PC-9 (cell line): ENCODE measurements around the gene HMGCR. TPM values are rescaled to one million over a fixed set of nuclear protein-coding genes. Genes with fewer than 3 reads are reported as not detected.
A peak's percentile ranks its signal among the peaks of the same experiment; 100 is the strongest.
"Not testable (repeated sequence)": the region's sequence is repeated elsewhere in the genome, so short reads cannot be mapped to it uniquely, and the experiment has no call there.

Experiments
- BruUV-seq: library from RNA; stranded (reverse); fragments of 400-500 nt; replicated peaks from 2 replicates; lab custom pipeline; 2021; lab: Mats Ljungman, UMichigan
- CTCF ChIA-PET: fragments of 300-600 bp; sonication (Branson Sonifier 250); formaldehyde crosslinking; loops from one replicate; lab custom pipeline; 2022; ENCODE audit warnings: antibody characterized with exemption; lab: Charles Lee
- POLR2A ChIA-PET: fragments of 300-600 bp; sonication (Branson Sonifier 250); formaldehyde crosslinking; loops from one replicate; lab custom pipeline; 2022; ENCODE audit warnings: antibody characterized with exemption; ENCODE audit not compliant: unreplicated experiment; lab: Charles Lee
- DNase-seq, 2 experiments: peaks; one replicate each; pipeline versions ENCODE4 v3.0.0 to v3.0.0-alpha.2; 2015 to 2022; ENCODE audit warnings: mixed read lengths in 1 of 2
- H2AFZ ChIP-seq: fragments of 200-600 bp; sonication (generic); 2 replicates; pipeline ENCODE4 v1.8.1; 2017; ENCODE audit warnings: antibody characterized with exemption
- H3F3A ChIP-seq: fragments of 200-600 bp; sonication (generic); 2 replicates; pipeline ENCODE4 v1.8.1; 2017; ENCODE audit warnings: antibody characterized with exemption, mild to moderate bottlenecking, low read depth; ENCODE audit not compliant: insufficient read depth
- H3K27ac ChIP-seq: fragments of 200-600 bp; sonication (generic); 2 replicates; pipeline ENCODE4 v1.6.1; 2016; ENCODE audit warnings: mixed run types
- H3K27me3 ChIP-seq: fragments of 200-600 bp; sonication (generic); 2 replicates; pipeline ENCODE4 v1.6.1; 2016; ENCODE audit warnings: low read depth, mixed run types; ENCODE audit not compliant: insufficient read depth
- H3K36me3 ChIP-seq: fragments of 200-600 bp; sonication (generic); 2 replicates; pipeline ENCODE4 v1.6.1; 2016; ENCODE audit warnings: low read depth, mixed run types
- H3K4me1 ChIP-seq: fragments of 200-600 bp; sonication (generic); replicated peaks from 2 replicates; pipeline ENCODE4 v1.6.1; 2016; ENCODE audit warnings: mixed run types; ENCODE audit not compliant: insufficient read depth
- H3K4me2 ChIP-seq: fragments of 200-600 bp; sonication (generic); 2 replicates; pipeline ENCODE4 v1.6.1; 2017; ENCODE audit warnings: mixed run types
- H3K4me3 ChIP-seq: fragments of 200-600 bp; sonication (generic); 2 replicates; pipeline ENCODE4 v1.6.1; 2016; ENCODE audit warnings: mixed run types
- H3K79me2 ChIP-seq: fragments of 200-600 bp; sonication (generic); 2 replicates; pipeline ENCODE4 v1.6.1; 2017; ENCODE audit warnings: low read depth, mixed run types
- H3K9me2 ChIP-seq: fragments of 200-600 bp; sonication (generic); 2 replicates; pipeline ENCODE4 v1.8.1; 2017; ENCODE audit warnings: mild to moderate bottlenecking; ENCODE audit not compliant: insufficient read depth
- H3K9me3 ChIP-seq: fragments of 200-600 bp; sonication (generic); 2 replicates; pipeline ENCODE4 v1.8.1; 2016; ENCODE audit warnings: low read depth; ENCODE audit not compliant: insufficient read depth
- H4K20me1 ChIP-seq: fragments of 200-600 bp; sonication (generic); 2 replicates; pipeline ENCODE4 v1.8.1; 2017; ENCODE audit not compliant: insufficient read depth
- EZH2 ChIP-seq: fragments of 200-600 bp; sonication (generic); IDR thresholded peaks from 2 replicates; pipeline ENCODE4 v1.8.0; 2017; ENCODE audit warnings: antibody characterized with exemption, low read depth
- intact Hi-C: fragments of 100-400 bp; cut with micrococcal nuclease; formaldehyde crosslinking; loops from one replicate; pipeline ENCODE4 v1.10.0; 2022; ENCODE audit not compliant: unreplicated experiment
- total RNA-seq: library from RNA; stranded (reverse); gene quantifications from 2 replicates; pipeline ENCODE4 v1.2.3, GENCODE V29; 2021
- TF ChIP-seq, protein P1 (sequence below): fragments of 200-600 bp; sonication (generic); conservative IDR thresholded peaks from 2 replicates; pipeline ENCODE4 v1.6.1; 2017; ENCODE audit warnings: mixed run types, antibody characterized with exemption, mild to moderate bottlenecking, moderate library complexity

Gene HMGCR
- total RNA-seq, 1 experiment from 2014 or later: 86.8 TPM

- no TSS peak for BruUV-seq
- intact Hi-C loops: no loop called here
- Histone ChIP-seq H3K79me2 (no peaks in the 10 kb centered on the region), H3K9me2 (no peaks in the 10 kb centered on the region), H3K4me3 (no peak overlapping the region), H3K27ac (no peak overlapping the region), H2AFZ (no peak overlapping the region), H4K20me1 (no peaks in the 10 kb centered on the region), H3K36me3 (no peaks in the 10 kb centered on the region), H3K27me3 (no peaks in the 10 kb centered on the region), H3K9me3 (no peaks in the 10 kb centered on the region; the same call in 1 of the 2 replicates), H3K4me1 (no peaks in the 10 kb centered on the region), H3F3A (no peaks in the 10 kb centered on the region), H3K4me2 (no peak overlapping the region)
- TF ChIP-seq, protein P1, sequence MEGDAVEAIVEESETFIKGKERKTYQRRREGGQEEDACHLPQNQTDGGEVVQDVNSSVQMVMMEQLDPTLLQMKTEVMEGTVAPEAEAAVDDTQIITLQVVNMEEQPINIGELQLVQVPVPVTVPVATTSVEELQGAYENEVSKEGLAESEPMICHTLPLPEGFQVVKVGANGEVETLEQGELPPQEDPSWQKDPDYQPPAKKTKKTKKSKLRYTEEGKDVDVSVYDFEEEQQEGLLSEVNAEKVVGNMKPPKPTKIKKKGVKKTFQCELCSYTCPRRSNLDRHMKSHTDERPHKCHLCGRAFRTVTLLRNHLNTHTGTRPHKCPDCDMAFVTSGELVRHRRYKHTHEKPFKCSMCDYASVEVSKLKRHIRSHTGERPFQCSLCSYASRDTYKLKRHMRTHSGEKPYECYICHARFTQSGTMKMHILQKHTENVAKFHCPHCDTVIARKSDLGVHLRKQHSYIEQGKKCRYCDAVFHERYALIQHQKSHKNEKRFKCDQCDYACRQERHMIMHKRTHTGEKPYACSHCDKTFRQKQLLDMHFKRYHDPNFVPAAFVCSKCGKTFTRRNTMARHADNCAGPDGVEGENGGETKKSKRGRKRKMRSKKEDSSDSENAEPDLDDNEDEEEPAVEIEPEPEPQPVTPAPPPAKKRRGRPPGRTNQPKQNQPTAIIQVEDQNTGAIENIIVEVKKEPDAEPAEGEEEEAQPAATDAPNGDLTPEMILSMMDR: no peak
- no peak for TF ChIP-seq EZH2
- DNase-seq: no peak
- POLR2A ChIA-PET: no interaction called here
- CTCF ChIA-PET: no interaction called here
These were observed 33.6 kb upstream of the HMGCR start for GRCh38 chr5:75303419-75303818.

- H2AFZ ChIP-seq, DNase-seq, CTCF ChIA-PET, H3K4me2 ChIP-seq, H3K4me1 ChIP-seq, H3K27me3 ChIP-seq, H3K4me3 ChIP-seq, H3K9me3 ChIP-seq, H3F3A ChIP-seq, POLR2A ChIA-PET, H4K20me1 ChIP-seq, intact Hi-C loops, H3K79me2 ChIP-seq, H3K27ac ChIP-seq, H3K9me2 ChIP-seq, H3K36me3 ChIP-seq, BruUV-seq: not testable (repeated sequence)
These were observed 32.5 kb upstream of the HMGCR start for GRCh38 chr5:75304486-75304885.

- CTCF ChIA-PET: no interaction called here
- DNase-seq: no peak
- Histone ChIP-seq H3K36me3 (no peaks in the 10 kb centered on the region), H4K20me1 (no peaks in the 10 kb centered on the region), H2AFZ (no peak overlapping the region), H3K4me2 (no peak overlapping the region), H3K9me2 (no peaks in the 10 kb centered on the region), H3F3A (no peaks in the 10 kb centered on the region), H3K27me3 (no peaks in the 10 kb centered on the region), H3K4me3 (no peak overlapping the region), H3K79me2 (no peaks in the 10 kb centered on the region), H3K9me3 (no peaks in the 10 kb centered on the region), H3K4me1 (no peaks in the 10 kb centered on the region), H3K27ac (no peak overlapping the region)
- TF ChIP-seq, protein P1: no peak
- no peak for TF ChIP-seq EZH2
- POLR2A ChIA-PET: interaction anchor here (0.7 kb wide), 1 partner anchor 371 kb away, joined by 3 read pairs; no protein-coding TSS in a partner anchor
- BruUV-seq: no TSS peak
- intact Hi-C loops: no loop called here
These were observed 30.3 kb upstream of the HMGCR start for GRCh38 chr5:75306746-75307145.

GRCh38 chr5:75310212-75310611 is 26.8 kb upstream of the HMGCR start:
- Histone ChIP-seq H3K4me2 (no peak overlapping the region), H4K20me1 (no peaks in the 10 kb centered on the region), H3K9me3 (no peaks in the 10 kb centered on the region), H3K79me2 (no peaks in the 10 kb centered on the region), H2AFZ (no peak overlapping the region), H3F3A (no peaks in the 10 kb centered on the region), H3K27ac (no peak overlapping the region), H3K4me3 (no peak overlapping the region), H3K27me3 (no peaks in the 10 kb centered on the region), H3K4me1 (no peaks in the 10 kb centered on the region), H3K9me2 (no peaks in the 10 kb centered on the region), H3K36me3 (no peaks in the 10 kb centered on the region)
- ChIA-PET POLR2A (interaction anchor here (0.6 kb wide), 1 partner anchor 547 kb away, joined by 3 read pairs; no protein-coding TSS in a partner anchor), CTCF (no interaction called here)
- no peak for DNase-seq
- TF ChIP-seq EZH2: no peak
- TF ChIP-seq, protein P1: no peak
- intact Hi-C loops: no loop called here
- BruUV-seq: no TSS peak

DNA sequence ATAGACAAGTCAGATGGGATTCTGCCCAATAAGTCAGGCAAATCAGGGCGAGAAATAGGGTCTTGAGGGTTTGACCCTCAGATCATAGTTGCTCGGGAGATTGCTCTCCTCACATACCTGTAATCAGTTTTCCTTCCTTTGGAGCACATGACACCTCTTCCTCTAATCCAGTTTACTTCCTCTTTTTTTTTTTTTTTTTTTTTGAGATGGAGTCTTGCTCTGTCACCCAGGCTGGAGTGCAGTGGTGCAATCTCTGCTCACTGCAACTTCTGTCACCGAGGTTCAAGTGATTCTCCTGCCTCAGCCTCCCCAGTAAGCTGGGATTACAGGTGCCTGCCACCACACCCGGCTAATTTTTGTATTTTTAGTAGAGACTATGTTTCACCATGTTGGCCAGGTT is 17.9 kb upstream of the HMGCR start:
- H3K36me3 ChIP-seq, intact Hi-C loops, H3K9me3 ChIP-seq, H3K4me2 ChIP-seq, POLR2A ChIA-PET, H3K4me3 ChIP-seq, BruUV-seq, DNase-seq, H3K27me3 ChIP-seq, H2AFZ ChIP-seq, H3K79me2 ChIP-seq, H4K20me1 ChIP-seq, CTCF ChIA-PET, H3K9me2 ChIP-seq: not testable (repeated sequence)
- peaks cover 38% of the 10 kb centered on the region for H3K4me1 ChIP-seq
- H3K27ac ChIP-seq: peak overlapping the region; percentile 96; the same call in 1 of the 2 replicates
- peaks cover 43% of the 10 kb centered on the region for H3F3A ChIP-seq
